Ishikawa (cell line): ENCODE data around the gene MCM9.

ENCODE experiments used
- CEBPB ChIP-seq: IDR thresholded peaks from 2 replicates; pipeline ENCODE4 v1.6.1; 2012
- CREB1 ChIP-seq: IDR thresholded peaks from 2 replicates; pipeline ENCODE4 v1.6.1; 2012; ENCODE audit warnings: low read depth
- EGR1 ChIP-seq: IDR thresholded peaks from 2 replicates; pipeline ENCODE4 v1.6.1; 2012
- EP300 ChIP-seq: IDR thresholded peaks from 2 replicates; pipeline ENCODE4 v1.6.1; 2012; ENCODE audit warnings: borderline replicate concordance
- FOXM1 ChIP-seq: IDR thresholded peaks from 2 replicates; pipeline ENCODE4 v1.6.1; 2012; ENCODE audit warnings: low read depth, borderline replicate concordance
- MAX ChIP-seq: IDR thresholded peaks from 2 replicates; pipeline ENCODE4 v1.6.1; 2012
- NFIC ChIP-seq: IDR thresholded peaks from 2 replicates; pipeline ENCODE4 v1.6.1; 2012
- RAD21 ChIP-seq: IDR thresholded peaks from 2 replicates; pipeline ENCODE4 v1.6.1; 2012; ENCODE audit warnings: low read depth
- REST ChIP-seq: IDR thresholded peaks from 2 replicates; pipeline ENCODE4 v1.6.1; 2012; ENCODE audit warnings: low read depth, mild to moderate bottlenecking
- TAF1 ChIP-seq: IDR thresholded peaks from 2 replicates; pipeline ENCODE4 v1.6.1; 2012; ENCODE audit warnings: low read depth, mild to moderate bottlenecking
- TCF12 ChIP-seq: IDR thresholded peaks from 2 replicates; pipeline ENCODE4 v1.6.1; 2012; ENCODE audit warnings: low read depth
- TEAD4 ChIP-seq: IDR thresholded peaks from 2 replicates; pipeline ENCODE4 v1.6.1; 2012
- USF1 ChIP-seq: IDR thresholded peaks from 2 replicates; pipeline ENCODE4 v1.6.1; 2012
- YY1 ChIP-seq: IDR thresholded peaks from 2 replicates; pipeline ENCODE4 v1.6.1; 2012; ENCODE audit warnings: low read depth
- ZBTB7A ChIP-seq: IDR thresholded peaks from 2 replicates; pipeline ENCODE4 v1.6.1; 2012; ENCODE audit warnings: low read depth

Gene MCM9

GRCh38 chr6:118770835-118771234 is 164.1 kb downstream of the MCM9 start:
- TF ChIP-seq CREB1 (no peak), CEBPB (no peak), TAF1 (no peak), RAD21 (no peak), TCF12 (no peak), ZBTB7A (no peak), YY1 (no peak), REST (no peak), USF1 (no peak), NFIC (no peak), TEAD4 (no peak), FOXM1 (no peak), EGR1 (no peak), MAX (no peak)

GRCh38 chr6:118770112-118770788 is 164.7 kb downstream of the MCM9 start:
- TF ChIP-seq NFIC (no peak), EP300 (no peak), RAD21 (no peak), TCF12 (no peak), EGR1 (no peak), CREB1 (no peak), MAX (no peak), TEAD4 (no peak), REST (no peak), ZBTB7A (no peak), CEBPB (no peak)

- TF ChIP-seq NFIC (no peak), REST (no peak), FOXM1 (no peak), ZBTB7A (no peak), USF1 (no peak), EP300 (no peak), EGR1 (no peak), TEAD4 (no peak), TCF12 (no peak)
Measured at GRCh38 chr6:118768904-118769325, 166.0 kb downstream of the MCM9 start.

- TF ChIP-seq CEBPB = no peak
- TF ChIP-seq EGR1 = no peak
- TF ChIP-seq TAF1 = no peak
- no peak for TF ChIP-seq NFIC
- no peak for TF ChIP-seq FOXM1
- TF ChIP-seq TEAD4 = no peak
- TF ChIP-seq REST = no peak
Measured at GRCh38 chr6:118768441-118768840, 166.5 kb downstream of the MCM9 start.
